Tibial nerve (tissue), 4 donors: ENCODE measurements around the gene TMC7.

Source experiments
- CTCF ChIP-seq, 5 experiments: fragments of 200-600 bp in 3 of 5; fragments of 450-650 bp in 2 of 5; sonication (generic) in 3 of 5; IDR thresholded peaks; one replicate each; pipeline ENCODE4 v1.5.1; 2016 to 2019; ENCODE audit warnings: antibody characterized with exemption in 5 of 5, mild to moderate bottlenecking in 3 of 5, moderate library complexity in 2 of 5
- EP300 ChIP-seq, 2 donors: sonication (generic); formaldehyde crosslinking; IDR thresholded peaks; one replicate each; pipeline ENCODE4 v1.6.1; 2017; ENCODE audit warnings: antibody characterized with exemption in 2 of 2, mild to moderate bottlenecking in 1 of 2
- POLR2A ChIP-seq, 2 donors: fragments of 450-650 bp; IDR thresholded peaks; one replicate each; pipeline ENCODE4 v1.6.1; 2017; ENCODE audit warnings: antibody characterized with exemption in 2 of 2, mild to moderate bottlenecking in 2 of 2, moderate library complexity in 2 of 2

DNA sequence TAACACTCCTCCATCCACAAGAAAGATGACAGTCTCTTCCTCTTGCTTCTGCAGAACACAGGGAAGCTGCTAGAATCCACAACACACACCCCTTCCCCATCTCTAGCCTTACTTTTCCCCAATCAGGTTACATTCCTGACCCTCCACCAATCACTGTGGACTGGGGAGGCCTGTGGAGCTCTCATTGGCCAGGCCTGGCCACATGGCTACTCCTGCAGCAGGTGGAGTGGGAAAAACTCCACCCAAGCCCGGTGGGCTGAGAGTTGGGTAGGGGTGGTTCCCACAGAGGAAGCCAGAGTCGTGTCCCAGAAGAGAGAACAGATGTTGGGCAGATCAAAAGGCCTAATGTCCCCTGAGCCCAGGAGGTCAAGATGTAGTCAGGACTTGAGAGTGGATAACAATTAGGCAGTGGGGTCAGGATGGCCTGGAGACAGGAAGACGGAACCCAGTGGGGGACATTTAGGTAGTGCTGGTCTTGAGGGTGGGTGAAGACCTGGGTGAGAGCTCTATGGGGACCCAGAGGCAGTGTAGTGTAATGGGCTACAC, 105.7 kb downstream of the TMC7 start:
- TF ChIP-seq CTCF (IDR thresholded peaks at IDR 0.05) = no peak
- TF ChIP-seq EP300 (IDR thresholded peaks at IDR 0.05) = no peak
- no peak for TF ChIP-seq POLR2A (IDR thresholded peaks at IDR 0.05)
